K562 (cell line): ENCODE measurements around the gene CPNE2. TPM values are rescaled to one million over a fixed set of nuclear protein-coding genes. Genes with fewer than 3 reads are reported as not detected.

Source experiments
- FIP1L1 ChIP-seq: fragments of 200-400 bp; formaldehyde crosslinking; IDR thresholded peaks from 2 replicates; pipeline ENCODE4 v1.6.1; 2018; ENCODE audit warnings: mild to moderate bottlenecking, low read depth, low read length; ENCODE audit not compliant: poor library complexity, severe bottlenecking
- MAFG ChIP-seq: fragments of 450-650 bp; conservative IDR thresholded peaks from 2 replicates; pipeline ENCODE4 v1.6.1; 2016; ENCODE audit warnings: missing genetic modification characterization, missing compliant biosample characterization
- NCOA2 ChIP-seq, 2 experiments: fragments of 450-650 bp; IDR thresholded peaks; 2 replicates each; pipeline ENCODE4 v1.6.1; 2018; ENCODE audit warnings: mild to moderate bottlenecking in 2 of 2, moderate library complexity in 1 of 2; ENCODE audit not compliant: partially characterized antibody in 2 of 2
- SREBF1 ChIP-seq: fragments of 150-350 bp; IDR thresholded peaks from 2 replicates; pipeline ENCODE4 v1.6.1; 2014; ENCODE audit warnings: antibody characterized with exemption, low read depth, low read length, borderline replicate concordance
- ZBTB40 ChIP-seq, 2 experiments: fragments of 450-650 bp in 1 of 2; sonication (generic) in 1 of 2; formaldehyde crosslinking in 1 of 2; IDR thresholded peaks; 2 replicates each; pipeline versions ENCODE4 v1.7.1 to v1.9.0; 2016 to 2022; ENCODE audit warnings: inconsistent platforms in 1 of 2, mild to moderate bottlenecking in 1 of 2, missing genetic modification reagents in 1 of 2
- ZNF316 ChIP-seq: fragments of 450-650 bp; IDR thresholded peaks from 2 replicates; pipeline ENCODE4 v1.6.1; 2016
- polyA plus RNA-seq, 8 experiments: library from polyadenylated mRNA; depleted of rRNA in 4 of 8; stranded (reverse) in 5 of 8; unstranded in 3 of 8; fragments of >200 nt; fragmentation: Nextera tagmentation in 2 of 8; fragmentation: Illumina TruSeq in 1 of 8; extraction: Ambion mirVana in 2 of 8; extraction: Trizol in 1 of 8; gene quantifications; 2 replicates each; pipeline versions ENCODE4 v1.2.1 to v1.2.3, GENCODE V29; 2011 to 2014; ENCODE audit warnings: inconsistent platforms in 1 of 8, missing spikeins in 1 of 8
- total RNA-seq, 7 experiments: library from RNA; depleted of rRNA in 6 of 7; stranded (reverse); fragments of >200 nt in 6 of 7; fragmentation: Illumina TruSeq in 2 of 7; extraction: Trizol in 2 of 7; gene quantifications; 2 replicates each; pipeline versions ENCODE4 v1.2.1 to v1.2.3, GENCODE V29; 2011 to 2021; ENCODE audit warnings: low replicate concordance in 1 of 7

CPNE2 gene
- total and polyA plus RNA-seq, 9 of the 15 experiments (the other 6 are each of a cell fraction or from before 2014, with no cell fraction given) = 3.0 to 13.9 (median 8.6) TPM

- no peak for TF ChIP-seq ZBTB40 (IDR thresholded peaks at IDR 0.05)
- TF ChIP-seq ZBTB40 (CRISPR knock-in tag; IDR thresholded peaks at IDR 0.05) = no peak
- no peak for TF ChIP-seq FIP1L1
- TF ChIP-seq NCOA2 (IDR thresholded peaks at IDR 0.05; ENCODE audit: partially characterized antibody in 2 of 2) = no peak
- peak; percentile 94 for TF ChIP-seq ZNF316
- no peak for TF ChIP-seq SREBF1
- TF ChIP-seq MAFG (tag) = peak; percentile 81
Observed at GRCh38 chr16:57191056-57191571, 98.7 kb downstream of the CPNE2 start (continued).
